ENCODE measurements around the gene MGAT4B. TPM values are rescaled to one million over a fixed set of nuclear protein-coding genes. Genes with fewer than 3 reads are reported as not detected.

The MGAT4B gene
- total RNA-seq, 4 donors from 2014 or later: 42.5 to 58.5 (median 47.2) TPM

GRCh38 chr5:179795049-179795862, 11.4 kb downstream of the MGAT4B start:
- H3K27ac ChIP-seq: peak overlapping the region in 3 of 4 donors; percentile 80 to 90 (median 89)
- WGBS, 2 donors (ENCODE audit: low coverage in 1 of 2): 0% methylated on average over 11 of the region's 53 CpGs; no CpG with 5 or more reads in 1 of the 2 donors
- peaks cover 0 to 63% (median 22%) of the 10 kb centered on the region in 3 donors for H3K4me1 ChIP-seq
- no peaks in the 10 kb centered on the region for H3K9me3 ChIP-seq
- H3K36me3 ChIP-seq: peaks cover 0 to 32% of the 10 kb centered on the region in 2 donors
- no peak for ATAC-seq
- no peaks in the 10 kb centered on the region for H3K27me3 ChIP-seq
- H3K4me3 ChIP-seq: peak overlapping the region; percentile 42 to 81
- TF ChIP-seq POLR2AphosphoS5 (IDR thresholded peaks at IDR 0.05): no peak

GRCh38 chr5:179794575-179794974, 12.1 kb downstream of the MGAT4B start:
- Histone ChIP-seq H3K27me3 (no peaks in the 10 kb centered on the region), H3K4me3 (peak overlapping the region in 1 of 2 donors; percentile 81), H3K4me1 (peaks cover 0 to 63% (median 22%) of the 10 kb centered on the region in 3 donors), H3K9me3 (no peaks in the 10 kb centered on the region), H3K36me3 (peaks cover 0 to 25% of the 10 kb centered on the region in 2 donors), H3K27ac (peak overlapping the region in 3 of 4 donors; percentile 65 to 90 (median 89))
- WGBS, 2 donors (ENCODE audit: low coverage in 1 of 2): 89% methylated on average over 3 of the region's 3 CpGs; no CpG with 5 or more reads in 1 of the 2 donors
- TF ChIP-seq POLR2AphosphoS5 (IDR thresholded peaks at IDR 0.05) (no peak), EP300 (IDR thresholded peaks at IDR 0.05) (no peak), CTCF (IDR thresholded peaks at IDR 0.05) (no peak), POLR2A (IDR thresholded peaks at IDR 0.05) (no peak)
- no peak for ATAC-seq

GRCh38 chr5:179794171-179794570, 12.5 kb downstream of the MGAT4B start:
- no peaks in the 10 kb centered on the region for H3K27me3 ChIP-seq
- peak overlapping the region in 1 of 2 donors; percentile 81 for H3K4me3 ChIP-seq
- peaks cover 0 to 63% (median 22%) of the 10 kb centered on the region in 3 donors for H3K4me1 ChIP-seq
- TF ChIP-seq EP300 (IDR thresholded peaks at IDR 0.05): no peak
- TF ChIP-seq CTCF (IDR thresholded peaks at IDR 0.05): no peak
- TF ChIP-seq POLR2A (IDR thresholded peaks at IDR 0.05): no peak
- TF ChIP-seq POLR2AphosphoS5 (IDR thresholded peaks at IDR 0.05): no peak
- WGBS, 2 donors (ENCODE audit: low coverage in 1 of 2): 41% methylated on average over 3 of the region's 3 CpGs; no CpG with 5 or more reads in 1 of the 2 donors
- no peaks in the 10 kb centered on the region for H3K9me3 ChIP-seq
- ATAC-seq: no peak
- peaks cover 0 to 21% of the 10 kb centered on the region in 2 donors for H3K36me3 ChIP-seq
- peak overlapping the region in 3 of 4 donors; percentile 65 to 90 (median 89) for H3K27ac ChIP-seq

DNA sequence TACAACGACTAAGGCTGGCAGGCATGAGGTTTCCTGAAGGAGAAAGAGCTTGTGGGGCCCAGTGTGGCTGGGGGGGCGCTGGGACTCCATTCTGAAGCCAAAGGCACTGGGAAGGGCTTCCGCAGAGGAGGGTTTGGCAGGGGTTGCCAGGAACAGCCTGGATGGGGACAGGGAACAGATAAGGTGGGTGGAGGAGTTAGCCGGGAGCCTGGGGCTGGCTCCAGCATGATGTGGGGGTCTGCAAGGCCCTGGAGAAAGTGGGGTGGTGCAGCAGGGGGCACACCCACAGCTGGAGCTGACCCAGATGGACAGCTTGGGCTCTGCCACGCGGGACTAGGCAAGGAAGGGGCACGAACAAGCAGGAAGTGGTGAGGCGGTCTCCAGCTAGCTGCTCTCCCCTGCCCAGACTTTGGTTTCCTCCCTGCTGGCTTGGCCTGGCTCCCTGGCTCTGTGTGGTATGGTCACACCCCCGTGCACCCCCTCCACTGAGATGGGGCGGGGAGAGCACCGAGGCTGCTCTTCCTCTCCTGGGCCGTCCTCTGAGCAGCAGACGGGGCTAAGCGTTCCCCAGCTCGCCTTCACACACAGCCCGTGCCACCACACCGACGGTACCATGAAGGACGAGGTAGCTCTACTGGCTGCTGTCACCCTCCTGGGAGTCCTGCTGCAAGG, 13.1 kb downstream of the MGAT4B start, which contains the start of gene LTC4S:
LTC4S (plus strand) TSS at position 519 of the 672 bp plus-strand sequence; CDS start at position 614, 95 bp downstream.
- no peaks in the 10 kb centered on the region for H3K9me3 ChIP-seq
- peaks cover 0 to 16% of the 10 kb centered on the region in 2 donors for H3K36me3 ChIP-seq
- peak within 1 kb of the TSS in 1 of 2 donors; percentile 81 for H3K4me3 ChIP-seq
- ATAC-seq: peak; percentile 40
- peak within 1 kb of the TSS in 3 of 4 donors; percentile 65 to 90 (median 89) for H3K27ac ChIP-seq
- no peak for TF ChIP-seq CTCF (IDR thresholded peaks at IDR 0.05)
- TF ChIP-seq POLR2AphosphoS5 (IDR thresholded peaks at IDR 0.05): no peak
- TF ChIP-seq EP300 (IDR thresholded peaks at IDR 0.05): no peak
- TF ChIP-seq POLR2A (IDR thresholded peaks at IDR 0.05): no peak
- peaks cover 0 to 63% (median 22%) of the 10 kb centered on the region in 3 donors for H3K4me1 ChIP-seq
- H3K27me3 ChIP-seq: no peaks in the 10 kb centered on the region
- 40 to 45% methylated on average over 1 to 5 of the region's 19 CpGs for WGBS, 2 donors (ENCODE audit: low coverage in 1 of 2)
